ENCODE results near the gene SLC6A19. TPM values are rescaled to one million over a fixed set of nuclear protein-coding genes. Genes with fewer than 3 reads are reported as not detected.

The SLC6A19 gene
- polyA plus RNA-seq, 1 donor from 2014 or later, result not detected

DNA sequence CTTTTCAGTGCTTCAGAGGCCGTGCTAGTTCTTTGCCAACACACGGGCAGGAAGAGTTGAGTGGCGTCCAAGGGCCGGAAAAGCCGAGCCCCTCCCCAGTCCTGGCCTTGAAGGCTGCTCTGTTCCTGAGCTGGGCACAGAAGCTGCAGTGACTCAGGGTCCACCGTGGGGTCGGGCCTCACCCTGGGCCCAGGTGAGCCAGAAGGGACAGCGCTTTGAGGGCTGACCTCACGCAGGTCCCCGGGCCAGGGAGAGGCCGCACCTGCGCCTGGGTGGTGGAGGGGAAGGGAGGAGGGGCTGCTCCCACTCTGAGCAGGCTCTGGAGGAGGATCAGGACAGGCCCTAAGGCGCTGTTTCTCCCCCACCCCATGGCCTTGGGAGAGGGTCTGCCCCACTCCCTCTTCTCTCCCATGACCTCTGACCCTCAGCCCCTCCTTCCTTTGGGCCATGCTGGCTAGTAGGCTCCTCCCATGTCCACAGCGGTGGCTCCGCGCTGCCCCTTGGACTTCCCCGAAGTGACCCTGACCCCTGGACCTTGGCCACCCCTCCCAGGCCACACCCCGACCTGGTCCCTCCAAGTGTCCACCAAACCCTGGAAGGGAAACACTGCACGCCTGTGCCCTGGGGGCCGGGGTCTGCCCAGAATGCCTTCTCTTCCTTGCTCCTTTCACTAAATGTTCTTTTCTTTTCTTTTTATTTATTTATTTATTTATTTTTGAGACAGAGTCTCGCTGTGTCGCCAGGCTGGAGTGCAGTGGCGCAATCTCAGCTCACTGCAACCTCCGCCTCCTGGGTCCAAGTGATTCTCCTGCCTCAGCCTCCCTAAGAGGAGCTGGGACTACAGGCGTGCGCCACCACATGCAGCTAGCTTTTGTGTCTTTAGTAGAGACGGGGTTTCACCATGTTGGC lies 19.7 kb upstream of the SLC6A19 start:
- no peaks in the 10 kb centered on the region for H3K9me3 Mint-ChIP-seq
- H3K4me1 Mint-ChIP-seq, result no peaks in the 10 kb centered on the region
- H3K36me3 Mint-ChIP-seq, result no peaks in the 10 kb centered on the region
- no peak overlapping the region for H3K27ac Mint-ChIP-seq
- H3K27me3 Mint-ChIP-seq, result no peaks in the 10 kb centered on the region
- no peak overlapping the region for H3K4me3 Mint-ChIP-seq

DNA sequence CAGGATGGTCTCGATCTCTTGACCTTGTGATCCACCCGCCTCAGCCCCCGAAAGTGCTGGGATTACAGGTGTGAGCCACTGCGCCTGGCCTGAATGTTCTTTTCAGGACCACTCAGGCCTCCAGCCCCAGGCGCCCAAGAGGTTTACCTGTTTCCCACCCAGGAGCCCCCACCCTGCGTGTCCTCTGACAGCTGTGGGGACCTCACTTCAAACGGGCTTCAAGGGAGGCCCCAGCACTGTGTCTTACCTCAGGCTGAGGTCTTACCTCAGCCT lies 19.1 kb upstream of the SLC6A19 start:
- no peaks in the 10 kb centered on the region for H3K4me1 Mint-ChIP-seq
- no peak overlapping the region for H3K4me3 Mint-ChIP-seq
- H3K27me3 Mint-ChIP-seq, result no peaks in the 10 kb centered on the region
- no peaks in the 10 kb centered on the region for H3K9me3 Mint-ChIP-seq
- H3K27ac Mint-ChIP-seq, result no peak overlapping the region
- no peaks in the 10 kb centered on the region for H3K36me3 Mint-ChIP-seq

DNA sequence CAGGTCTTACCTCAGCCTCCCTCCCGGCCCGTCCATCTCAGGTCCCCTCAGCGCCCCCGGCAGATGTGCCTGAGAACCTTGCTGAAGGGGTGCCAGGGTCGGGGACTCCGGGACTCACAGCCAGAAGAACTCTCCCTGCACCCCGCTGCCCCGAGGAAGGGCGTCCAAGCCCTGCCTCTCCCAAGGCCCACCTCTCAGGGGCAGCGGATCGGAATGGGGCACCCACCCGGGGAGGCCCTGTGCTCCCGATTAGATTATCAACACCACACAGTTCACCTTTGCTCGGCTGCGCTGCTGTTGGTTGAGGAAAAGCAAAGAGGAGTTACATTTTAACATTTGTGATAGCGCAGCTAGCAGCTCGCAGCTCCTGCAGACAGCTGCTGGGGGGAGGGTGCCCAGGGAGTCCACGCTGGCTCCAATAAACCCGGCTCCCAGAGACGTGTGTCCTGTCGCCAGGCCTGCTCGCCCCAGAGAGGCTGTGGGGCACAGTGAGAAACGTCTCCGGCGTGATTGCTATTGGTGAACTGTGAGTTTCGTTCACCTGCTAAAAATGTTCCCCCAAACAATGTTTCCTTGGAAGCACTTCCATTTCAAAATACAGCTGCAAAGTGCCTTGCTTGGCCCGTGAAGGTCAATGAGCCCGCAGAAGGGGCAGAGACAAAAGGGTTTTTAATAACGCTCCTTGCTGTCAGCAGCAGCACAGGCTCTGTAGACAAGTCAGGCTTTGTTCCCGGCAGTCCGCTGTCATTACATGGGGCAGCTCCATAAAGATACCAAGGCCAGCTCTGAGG lies 18.6 kb upstream of the SLC6A19 start:
- Mint-ChIP-seq H3K27me3 (no peaks in the 10 kb centered on the region), H3K27ac (no peak overlapping the region), H3K4me3 (no peak overlapping the region), H3K36me3 (no peaks in the 10 kb centered on the region), H3K9me3 (no peaks in the 10 kb centered on the region), H3K4me1 (no peaks in the 10 kb centered on the region)

DNA sequence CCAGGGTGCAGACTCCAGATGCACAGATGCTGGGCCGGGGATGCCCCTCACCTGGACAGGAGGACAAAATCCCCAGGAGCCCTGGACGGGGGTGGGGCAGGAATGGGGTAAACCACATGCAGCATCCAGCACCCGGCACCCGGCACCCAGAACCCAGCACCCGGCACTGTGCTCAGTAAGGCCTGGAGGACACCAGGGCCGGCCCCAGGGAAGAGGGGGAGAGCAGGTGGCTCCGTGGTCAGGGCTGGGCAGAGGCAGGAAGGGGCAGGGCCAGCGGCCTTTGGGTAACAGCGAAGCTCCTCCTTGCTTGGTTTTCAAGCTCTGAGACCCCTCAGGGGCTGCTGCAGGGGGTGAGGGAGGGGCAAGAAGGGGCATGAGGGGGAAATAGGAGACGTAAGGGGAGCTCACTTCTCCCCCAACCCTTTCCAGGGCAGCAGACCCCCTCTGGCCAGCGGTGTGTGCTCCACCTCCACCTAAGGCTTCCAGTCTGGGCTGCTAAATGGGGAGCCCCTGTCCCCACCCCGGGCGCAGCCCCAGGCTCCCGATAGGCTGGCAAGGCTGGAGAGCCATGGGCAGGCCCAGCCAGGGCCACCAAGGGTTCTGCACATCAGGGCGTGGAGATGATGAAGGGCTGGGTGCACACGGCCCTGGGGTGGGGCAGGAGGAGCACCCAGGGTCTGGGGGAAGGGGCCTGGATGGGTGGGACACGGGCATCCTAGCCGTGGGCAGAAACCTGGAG lies 17.8 kb upstream of the SLC6A19 start:
- Mint-ChIP-seq H3K27me3 (peaks cover 4% of the 10 kb centered on the region), H3K4me3 (no peak overlapping the region), H3K36me3 (no peaks in the 10 kb centered on the region), H3K27ac (no peak overlapping the region), H3K9me3 (no peaks in the 10 kb centered on the region), H3K4me1 (no peaks in the 10 kb centered on the region)

DNA sequence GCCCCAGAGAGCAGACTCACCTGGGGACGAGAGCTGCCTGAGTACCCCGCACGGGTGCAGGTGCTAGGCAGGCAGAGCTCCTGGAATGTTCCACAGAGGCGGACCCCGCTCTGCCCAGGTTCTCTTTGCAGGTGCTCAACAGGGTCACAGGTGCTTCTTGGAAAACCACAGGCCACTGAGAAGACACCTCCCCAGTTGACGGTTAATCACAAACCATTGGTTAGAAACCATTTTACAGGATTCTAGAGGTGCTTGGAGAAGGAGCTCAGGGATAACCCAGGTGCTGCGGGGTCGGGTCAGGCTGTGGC lies 17.3 kb upstream of the SLC6A19 start:
- H3K27ac Mint-ChIP-seq, result no peak overlapping the region
- no peaks in the 10 kb centered on the region for H3K9me3 Mint-ChIP-seq
- H3K36me3 Mint-ChIP-seq, result no peaks in the 10 kb centered on the region
- peaks cover 8% of the 10 kb centered on the region for H3K27me3 Mint-ChIP-seq
- no peak overlapping the region for H3K4me3 Mint-ChIP-seq
- H3K4me1 Mint-ChIP-seq, result no peaks in the 10 kb centered on the region

DNA sequence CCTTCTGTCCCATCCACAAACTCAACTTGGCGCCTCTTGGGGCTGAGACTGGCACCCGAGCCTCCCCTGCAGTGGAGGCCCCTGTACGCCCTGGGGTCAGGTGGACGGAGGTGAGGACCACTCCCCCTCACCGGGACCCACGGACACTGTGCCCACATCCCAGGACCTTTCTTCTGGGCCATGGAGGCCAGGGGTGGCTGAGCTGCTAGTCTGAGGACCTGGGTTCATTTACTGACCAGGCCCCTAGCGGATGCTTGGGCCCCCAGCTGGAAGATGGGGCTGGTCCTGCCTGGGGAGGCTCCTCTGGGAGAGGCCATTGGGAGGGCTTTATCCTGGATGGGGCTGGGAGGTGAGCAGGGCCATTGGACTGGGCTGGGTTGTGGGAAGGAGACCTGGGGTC lies 16.9 kb upstream of the SLC6A19 start:
- peaks cover 10% of the 10 kb centered on the region for H3K27me3 Mint-ChIP-seq
- H3K36me3 Mint-ChIP-seq, result no peaks in the 10 kb centered on the region
- no peak overlapping the region for H3K4me3 Mint-ChIP-seq
- H3K27ac Mint-ChIP-seq, result no peak overlapping the region
- no peaks in the 10 kb centered on the region for H3K9me3 Mint-ChIP-seq
- no peaks in the 10 kb centered on the region for H3K4me1 Mint-ChIP-seq

DNA sequence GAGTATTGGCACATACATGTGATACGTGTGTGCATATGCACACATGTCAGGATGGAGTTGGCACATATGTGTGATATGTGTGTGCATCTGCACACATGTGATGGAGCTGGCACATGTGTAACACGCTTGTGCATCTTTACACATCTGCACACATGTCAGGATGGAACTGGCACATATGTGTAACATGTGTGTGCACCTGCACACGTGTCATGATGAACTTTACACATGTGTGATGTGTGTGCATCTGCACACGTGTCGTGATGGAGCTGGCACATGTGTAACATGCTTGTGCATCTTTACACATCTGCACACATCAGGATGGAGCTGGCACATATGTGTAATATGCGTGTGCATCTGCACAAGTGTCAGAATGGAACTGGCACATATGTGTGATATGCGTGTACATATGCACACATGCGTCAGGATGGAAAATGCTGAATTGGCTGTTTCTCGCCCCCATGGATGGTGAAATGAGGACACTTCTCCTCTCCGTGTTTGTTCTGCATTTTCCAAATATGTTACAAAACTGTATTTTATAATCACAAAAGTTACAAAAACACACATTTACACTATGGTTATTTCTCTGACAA lies 16.3 kb upstream of the SLC6A19 start:
- H3K27ac Mint-ChIP-seq, result no peak overlapping the region
- H3K36me3 Mint-ChIP-seq, result no peaks in the 10 kb centered on the region
- no peaks in the 10 kb centered on the region for H3K9me3 Mint-ChIP-seq
- H3K4me3 Mint-ChIP-seq, result no peak overlapping the region
- H3K4me1 Mint-ChIP-seq, result no peaks in the 10 kb centered on the region
- peaks cover 12% of the 10 kb centered on the region for H3K27me3 Mint-ChIP-seq

DNA sequence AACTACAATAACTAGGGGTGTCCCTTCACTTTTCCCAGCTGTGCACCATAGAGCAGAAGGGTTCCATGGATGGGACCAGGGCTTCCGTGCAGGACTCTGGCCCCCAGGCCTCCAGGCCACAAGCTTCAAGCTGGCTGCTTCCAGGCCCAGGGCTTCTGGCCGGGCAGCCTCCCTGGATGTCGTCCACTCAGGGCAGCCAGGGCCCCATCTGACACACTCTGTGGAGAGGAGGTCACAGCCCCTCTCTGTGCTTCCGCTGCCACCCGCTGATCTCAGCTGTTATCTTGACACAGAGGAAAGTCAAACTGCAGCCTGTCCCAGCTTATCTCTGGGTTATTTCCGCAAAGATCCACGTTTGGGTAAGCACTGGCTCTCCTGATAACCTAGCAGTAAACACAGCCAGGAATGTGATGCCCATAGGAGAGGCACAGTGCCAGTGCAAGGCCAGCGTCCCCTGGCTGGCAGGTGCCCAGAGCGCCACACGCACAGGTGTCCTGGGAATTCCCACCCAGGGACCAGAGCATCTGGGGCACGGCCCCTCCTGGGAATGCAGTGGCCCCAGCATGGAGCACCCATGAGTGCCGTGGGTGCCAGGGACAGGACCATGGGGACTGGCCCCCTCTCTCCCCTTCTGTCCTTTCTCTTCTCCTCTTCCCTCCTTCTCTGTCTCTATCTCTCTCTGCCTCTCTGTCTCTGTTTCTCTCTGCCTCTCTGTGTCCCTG lies 15.6 kb upstream of the SLC6A19 start:
- H3K27me3 Mint-ChIP-seq, result peaks cover 18% of the 10 kb centered on the region
- no peak overlapping the region for H3K27ac Mint-ChIP-seq
- no peaks in the 10 kb centered on the region for H3K9me3 Mint-ChIP-seq
- H3K4me3 Mint-ChIP-seq, result no peak overlapping the region
- H3K4me1 Mint-ChIP-seq, result peaks cover 0 to 3% (median 0%) of the 10 kb centered on the region in 3 donors
- no peaks in the 10 kb centered on the region for H3K36me3 Mint-ChIP-seq

DNA sequence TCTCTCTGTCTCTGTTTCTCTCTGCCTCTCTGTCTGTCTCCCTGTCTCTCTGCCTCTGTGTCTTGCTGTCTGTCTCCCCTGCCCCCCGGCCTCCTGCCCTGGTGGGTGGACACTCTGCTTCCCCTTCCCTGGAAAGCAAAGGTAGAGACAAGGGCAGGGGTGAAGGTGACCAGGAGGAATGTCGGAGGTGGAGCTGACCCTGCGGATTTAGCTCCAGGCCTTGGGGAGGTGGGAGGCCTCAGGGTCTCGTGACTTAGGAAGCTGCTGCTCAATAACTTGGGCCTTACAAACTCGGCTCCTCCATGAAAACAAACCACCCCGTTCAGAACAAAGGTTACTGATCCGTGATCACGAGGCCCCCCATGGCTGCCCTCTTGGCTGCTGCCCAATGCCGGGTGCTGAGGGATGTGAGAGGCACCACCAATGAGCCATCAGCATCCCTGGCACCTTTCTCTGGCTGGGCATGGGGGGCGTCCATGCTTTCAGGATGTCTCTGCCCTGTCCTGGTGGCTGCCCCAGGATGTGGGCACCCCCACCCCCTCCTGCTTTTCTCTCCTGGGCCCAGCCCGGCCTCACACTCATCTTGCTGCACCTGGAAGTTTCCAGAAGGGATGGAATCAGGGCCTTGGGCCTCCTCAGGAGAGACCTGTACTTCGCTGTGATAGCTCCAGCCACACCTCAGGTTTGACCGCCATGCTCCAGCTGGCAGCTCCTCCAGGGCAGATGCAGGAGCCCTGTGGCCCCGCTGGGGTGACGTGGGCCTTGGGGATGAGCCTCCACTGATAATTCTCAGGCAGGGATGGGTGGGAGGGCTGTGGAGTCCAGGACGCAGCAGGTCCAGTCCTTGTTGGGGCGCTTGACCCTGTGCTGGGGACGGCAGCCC lies 14.8 kb upstream of the SLC6A19 start:
- Mint-ChIP-seq H3K27me3 (peaks cover 18% of the 10 kb centered on the region), H3K4me1 (peaks cover 0 to 3% (median 0%) of the 10 kb centered on the region in 3 donors), H3K36me3 (no peaks in the 10 kb centered on the region), H3K9me3 (no peaks in the 10 kb centered on the region), H3K4me3 (no peak overlapping the region), H3K27ac (no peak overlapping the region)

DNA sequence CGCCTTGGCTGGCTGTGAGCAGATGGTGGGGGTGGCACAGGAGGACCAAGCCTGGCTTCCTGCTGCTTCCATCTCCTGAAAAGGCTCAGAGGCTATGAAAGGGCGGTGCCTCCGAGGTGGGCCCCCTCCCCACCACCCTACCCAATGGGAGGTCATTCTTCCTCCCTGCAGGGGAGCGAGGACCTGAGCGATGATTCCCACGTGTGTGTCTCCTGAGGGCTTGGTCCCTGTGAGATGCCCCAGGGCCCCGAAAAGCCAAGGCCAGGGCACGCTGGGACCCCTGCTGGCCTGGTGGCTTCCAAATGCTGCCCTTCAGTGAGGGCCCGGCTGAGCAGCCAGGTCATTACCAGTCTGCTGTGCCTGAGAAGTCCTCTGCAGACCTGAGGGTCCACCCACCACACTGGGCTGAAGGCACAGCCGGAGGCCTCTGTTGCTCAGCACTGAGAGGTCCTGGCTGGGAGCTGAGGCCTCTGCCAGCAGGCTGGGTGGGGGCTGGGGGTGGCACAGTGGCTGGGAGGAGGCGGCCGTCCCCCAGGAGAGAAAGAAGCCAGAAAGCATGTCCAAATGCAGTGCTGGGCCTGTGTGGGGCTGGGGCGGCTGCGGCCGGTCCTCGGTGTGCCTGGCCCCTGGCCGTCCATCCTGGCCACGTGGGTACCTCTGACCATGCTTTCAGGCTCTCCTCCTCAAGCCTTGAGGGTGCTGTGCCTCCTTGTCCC lies 14.0 kb upstream of the SLC6A19 start:
- peaks cover 0 to 3% (median 0%) of the 10 kb centered on the region in 3 donors for H3K4me1 Mint-ChIP-seq
- H3K4me3 Mint-ChIP-seq, result no peak overlapping the region
- no peaks in the 10 kb centered on the region for H3K9me3 Mint-ChIP-seq
- no peak overlapping the region for H3K27ac Mint-ChIP-seq
- peaks cover 18% of the 10 kb centered on the region for H3K27me3 Mint-ChIP-seq
- H3K36me3 Mint-ChIP-seq, result no peaks in the 10 kb centered on the region

DNA sequence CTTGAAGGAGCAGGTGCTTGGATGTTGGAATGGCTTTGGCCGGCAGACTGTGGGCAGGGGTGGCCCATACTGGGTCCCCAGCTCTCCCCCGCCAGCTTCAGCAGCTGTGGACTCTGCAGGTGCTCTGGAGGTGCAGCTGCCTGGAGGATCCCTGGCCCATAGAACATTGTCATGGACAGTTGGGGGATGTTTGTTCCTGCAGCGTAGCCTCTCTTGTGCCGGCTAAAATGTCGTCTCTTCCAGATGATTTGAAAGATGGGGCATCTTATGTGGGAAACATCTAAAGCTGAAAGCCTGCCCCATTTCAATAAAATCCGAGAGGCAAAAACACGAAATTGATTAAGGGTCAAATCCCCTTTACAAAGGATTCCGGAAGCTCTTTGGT lies 13.5 kb upstream of the SLC6A19 start:
- peaks cover 0 to 3% (median 0%) of the 10 kb centered on the region in 3 donors for H3K4me1 Mint-ChIP-seq
- no peaks in the 10 kb centered on the region for H3K9me3 Mint-ChIP-seq
- no peak overlapping the region for H3K4me3 Mint-ChIP-seq
- H3K27ac Mint-ChIP-seq, result no peak overlapping the region
- peaks cover 18% of the 10 kb centered on the region for H3K27me3 Mint-ChIP-seq
- H3K36me3 Mint-ChIP-seq, result no peaks in the 10 kb centered on the region

DNA sequence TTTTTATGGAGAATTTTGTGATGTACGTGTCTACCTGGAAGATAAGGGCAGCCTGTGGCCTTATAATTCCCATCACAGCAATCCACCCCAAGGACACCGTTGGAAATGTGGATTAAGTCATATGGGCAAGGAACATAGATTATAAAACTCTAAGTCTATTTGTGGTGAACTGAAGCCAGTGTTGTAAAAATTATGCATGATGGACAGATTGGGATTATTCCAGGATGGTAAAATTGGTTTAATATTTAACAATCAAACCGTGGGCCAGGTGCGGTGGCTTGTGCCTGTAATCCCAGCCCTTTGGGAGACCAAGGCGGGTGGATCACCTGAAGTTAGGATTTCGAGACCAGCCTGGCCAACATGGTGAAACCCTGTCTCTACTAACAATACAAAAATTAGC lies 12.9 kb upstream of the SLC6A19 start:
- Mint-ChIP-seq H3K4me1 (peaks cover 0 to 3% (median 0%) of the 10 kb centered on the region in 3 donors), H3K27me3 (peaks cover 18% of the 10 kb centered on the region), H3K27ac (no peak overlapping the region), H3K9me3 (no peaks in the 10 kb centered on the region), H3K36me3 (no peaks in the 10 kb centered on the region), H3K4me3 (no peak overlapping the region)

DNA sequence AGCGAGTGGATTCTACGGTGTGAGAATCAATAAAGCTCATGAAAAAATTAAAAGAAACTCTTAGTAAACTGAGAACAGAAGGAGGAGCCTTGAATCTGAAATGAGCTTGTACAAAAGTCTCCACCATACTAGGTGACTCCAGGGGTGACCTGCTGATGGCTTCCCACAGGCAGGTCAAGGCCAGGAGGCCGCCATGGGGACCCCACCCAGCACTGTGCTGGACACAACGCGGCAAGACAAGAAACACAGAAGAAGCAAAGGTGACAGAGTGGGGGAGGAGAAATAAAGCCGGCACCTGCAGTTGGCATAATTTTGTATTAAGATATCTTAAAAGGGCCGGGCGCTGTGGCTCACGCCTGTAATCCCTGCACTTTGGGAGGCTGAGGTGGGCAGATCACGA lies 12.1 kb upstream of the SLC6A19 start:
- Mint-ChIP-seq H3K27ac (no peak overlapping the region), H3K4me3 (no peak overlapping the region), H3K9me3 (no peaks in the 10 kb centered on the region), H3K27me3 (peaks cover 18% of the 10 kb centered on the region), H3K4me1 (peaks cover 0 to 3% (median 0%) of the 10 kb centered on the region in 3 donors), H3K36me3 (no peaks in the 10 kb centered on the region)
